IPS-20b (cell line): ENCODE measurements around the gene TCAF1.
"Not testable (repeated sequence)": the region's sequence is repeated elsewhere in the genome, so short reads cannot be mapped to it uniquely, and the experiment has no call there.

ENCODE experiments used
- H3K27ac ChIP-seq: one replicate; pipeline ENCODE4 v1.5.1; 2013; ENCODE audit warnings: low read length
- H3K27me3 ChIP-seq: 2 replicates; pipeline ENCODE4 v1.6.1; 2013; ENCODE audit warnings: mild to moderate bottlenecking, low read length, inconsistent platforms; ENCODE audit not compliant: insufficient read depth
- H3K36me3 ChIP-seq: 2 replicates; pipeline ENCODE4 v1.6.1; 2013; ENCODE audit warnings: low read depth, mild to moderate bottlenecking, inconsistent platforms, low read length, moderate library complexity; ENCODE audit not compliant: insufficient read depth
- H3K4me1 ChIP-seq: 2 replicates; pipeline ENCODE4 v1.6.1; 2013; ENCODE audit warnings: mild to moderate bottlenecking, control low read depth, inconsistent platforms, low read length, moderate library complexity; ENCODE audit not compliant: insufficient read depth
- H3K4me3 ChIP-seq: 2 replicates; pipeline ENCODE4 v1.5.1; 2013; ENCODE audit warnings: mild to moderate bottlenecking, low read length, inconsistent platforms
- H3K9ac ChIP-seq: 2 replicates; pipeline ENCODE4 v1.6.1; 2013; ENCODE audit warnings: low read depth, mild to moderate bottlenecking, inconsistent platforms, low read length, moderate library complexity
- H3K9me3 ChIP-seq: 2 replicates; pipeline ENCODE4 v1.6.1; 2013; ENCODE audit warnings: mild to moderate bottlenecking, low read depth, low read length, inconsistent platforms; ENCODE audit not compliant: insufficient read depth

TCAF1 gene

GRCh38 chr7:143882604-143883078 lies 19.3 kb downstream of the TCAF1 start:
- Histone ChIP-seq H3K4me3 (peak overlapping the region; percentile 76), H3K9ac (peak overlapping the region; percentile 71; the same call in 1 of the 2 replicates), H3K27ac (no peak overlapping the region)

DNA sequence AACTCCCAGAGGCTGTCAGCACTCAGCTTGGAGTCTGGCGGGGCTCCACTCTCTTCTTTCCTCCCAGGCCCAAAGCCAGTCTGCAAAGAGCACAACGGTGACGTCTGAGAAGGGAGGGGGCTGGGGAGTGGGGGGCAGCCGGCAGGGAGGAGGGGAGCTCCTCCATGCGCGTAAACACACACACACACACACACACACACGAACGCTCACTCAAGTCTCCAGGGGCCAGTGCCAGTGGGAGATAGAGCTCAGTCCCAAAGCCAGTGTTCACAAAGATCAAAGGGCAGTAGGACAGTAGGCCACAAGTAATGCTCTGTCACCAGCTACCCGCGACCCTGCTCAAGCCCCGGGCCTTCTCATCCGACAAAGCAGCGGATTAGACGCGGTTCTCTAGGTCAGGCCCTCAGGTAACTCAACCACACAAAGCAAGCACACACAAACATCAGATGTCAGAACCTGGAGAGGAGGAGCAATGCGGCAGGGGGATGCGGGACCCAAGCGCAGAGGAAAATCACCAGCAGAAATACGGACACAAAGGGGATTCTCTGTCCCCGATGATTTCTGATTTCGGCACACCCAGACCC lies 19.9 kb downstream of the TCAF1 start:
- H3K4me1 ChIP-seq: peaks cover 7% of the 10 kb centered on the region; the same call in 1 of the 2 replicates
- H3K9ac ChIP-seq: peak overlapping the region; percentile 71; the same call in 1 of the 2 replicates
- no peaks in the 10 kb centered on the region for H3K36me3 ChIP-seq
- no peaks in the 10 kb centered on the region for H3K9me3 ChIP-seq
- H3K27me3 ChIP-seq: peaks cover 10% of the 10 kb centered on the region; the same call in 1 of the 2 replicates
- H3K4me3 ChIP-seq: peak overlapping the region; percentile 76
- H3K27ac ChIP-seq: no peak overlapping the region

More at GRCh38 chr7:143882604-143883078, 19.3 kb downstream of the TCAF1 start:
- H3K9me3 ChIP-seq: no peaks in the 10 kb centered on the region
- H3K4me1 ChIP-seq: peaks cover 7% of the 10 kb centered on the region; the same call in 1 of the 2 replicates
- H3K36me3 ChIP-seq: no peaks in the 10 kb centered on the region
- H3K27me3 ChIP-seq: peaks cover 10% of the 10 kb centered on the region; the same call in 1 of the 2 replicates

- Histone ChIP-seq H3K27ac (no peak overlapping the region), H3K27me3 (peaks cover 3% of the 10 kb centered on the region; the same call in 1 of the 2 replicates), H3K4me1 (no peaks in the 10 kb centered on the region; the same call in 1 of the 2 replicates), H3K9me3 (no peaks in the 10 kb centered on the region), H3K9ac (no peak overlapping the region), H3K4me3 (no peak overlapping the region), H3K36me3 (peaks cover 15% of the 10 kb centered on the region)
Measured at GRCh38 chr7:143878884-143879283, 23.1 kb downstream of the TCAF1 start.

GRCh38 chr7:143877098-143877497 lies 24.9 kb downstream of the TCAF1 start:
- Histone ChIP-seq H3K27ac (no peak overlapping the region), H3K4me1 (no peaks in the 10 kb centered on the region; the same call in 1 of the 2 replicates), H3K9me3 (no peaks in the 10 kb centered on the region), H3K36me3 (peaks cover 15% of the 10 kb centered on the region), H3K4me3 (no peak overlapping the region), H3K27me3 (no peaks in the 10 kb centered on the region), H3K9ac (no peak overlapping the region)

DNA sequence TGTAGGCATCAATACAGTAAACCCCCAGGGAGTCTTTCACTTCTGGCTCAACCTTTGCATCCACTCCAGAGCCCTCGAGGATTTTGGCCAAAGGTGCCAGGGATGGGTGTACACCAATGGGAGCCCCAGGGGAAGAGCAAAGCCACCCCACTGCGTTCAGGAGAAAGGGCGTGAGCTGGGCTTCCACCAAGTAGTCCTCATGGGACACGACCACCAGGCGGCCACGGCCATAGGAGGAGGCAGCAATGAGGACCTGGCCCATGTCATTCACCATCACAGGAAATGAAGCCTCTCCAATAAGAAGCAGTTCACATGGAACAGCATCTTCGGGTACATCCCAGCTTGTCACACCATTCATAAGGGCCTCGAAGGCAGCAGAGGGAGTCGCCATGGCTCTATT lies 25.8 kb downstream of the TCAF1 start:
- H3K27me3 ChIP-seq: no peaks in the 10 kb centered on the region
- peaks cover 15% of the 10 kb centered on the region for H3K36me3 ChIP-seq
- H3K4me3 ChIP-seq: no peak overlapping the region
- no peaks in the 10 kb centered on the region for H3K9me3 ChIP-seq
- H3K9ac ChIP-seq: no peak overlapping the region
- H3K4me1 ChIP-seq: no peaks in the 10 kb centered on the region
- no peak overlapping the region for H3K27ac ChIP-seq

DNA sequence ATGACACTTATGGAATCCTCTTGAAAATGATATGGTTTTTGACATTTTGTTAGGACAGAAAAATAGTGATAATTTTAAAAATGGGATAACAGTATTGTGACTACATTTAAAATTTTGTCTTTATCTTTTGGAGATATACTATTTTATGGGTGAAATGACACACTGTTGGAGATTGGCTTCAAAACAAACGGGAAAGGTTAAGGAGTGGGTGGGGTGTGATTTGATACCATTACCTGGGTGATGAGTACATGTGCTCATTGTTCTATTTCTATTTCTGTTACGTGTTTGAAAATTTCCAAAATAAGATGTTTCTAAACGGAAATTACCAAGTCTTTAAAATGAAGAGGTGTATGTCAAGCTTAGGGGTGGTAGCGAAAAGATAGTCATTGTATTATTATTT lies 28.7 kb downstream of the TCAF1 start:
- not testable (repeated sequence) for H3K9me3 ChIP-seq, H3K27me3 ChIP-seq, H3K4me3 ChIP-seq, H3K9ac ChIP-seq, H3K27ac ChIP-seq, H3K4me1 ChIP-seq
- peaks cover 15% of the 10 kb centered on the region for H3K36me3 ChIP-seq

DNA sequence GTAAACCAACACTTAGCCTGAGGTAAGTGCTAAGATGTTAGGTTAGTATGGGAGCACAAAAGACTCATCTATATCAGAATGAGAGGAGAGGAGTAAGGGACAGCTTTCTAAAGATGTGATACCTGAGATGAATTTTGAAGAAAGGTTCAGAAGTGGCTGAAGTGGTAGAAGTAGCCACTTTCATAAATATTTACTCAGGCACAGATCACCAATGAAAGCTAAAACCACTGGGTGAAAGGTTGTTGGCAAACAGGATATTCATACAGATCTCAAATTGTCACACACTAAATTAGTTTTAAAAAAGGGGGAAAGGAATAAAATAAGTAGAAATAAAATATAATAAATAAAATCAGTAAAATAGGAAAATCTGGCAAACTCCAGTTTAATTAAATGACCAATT lies 30.4 kb downstream of the TCAF1 start:
- H3K27ac ChIP-seq, H3K4me1 ChIP-seq: not testable (repeated sequence)

GRCh38 chr7:143857994-143858393 lies 44.0 kb downstream of the TCAF1 start:
- not testable (repeated sequence) for H3K9ac ChIP-seq, H3K9me3 ChIP-seq

More for the DNA sequence above, 30.4 kb downstream of the TCAF1 start:
- not testable (repeated sequence) for H3K27me3 ChIP-seq, H3K9ac ChIP-seq, H3K4me3 ChIP-seq, H3K9me3 ChIP-seq
- peaks cover 15% of the 10 kb centered on the region for H3K36me3 ChIP-seq

DNA sequence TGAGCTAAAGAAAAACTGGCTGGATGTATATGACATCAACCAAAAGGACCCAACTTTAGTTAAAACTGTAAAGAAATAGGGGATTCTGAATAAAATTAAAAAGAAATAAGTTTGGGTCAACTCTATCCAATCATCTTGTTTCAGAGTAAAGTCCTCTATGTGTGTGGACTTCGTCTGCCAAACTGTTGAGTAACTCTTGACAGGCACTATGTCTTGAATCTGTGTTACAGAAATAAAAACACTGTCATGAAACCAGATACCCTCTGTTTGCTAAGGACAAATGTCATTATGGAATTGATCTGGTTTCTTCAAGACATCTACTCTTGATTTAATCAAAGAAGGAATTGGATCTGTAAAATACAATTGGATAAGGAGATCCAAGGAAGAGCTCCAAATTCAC lies 46.5 kb downstream of the TCAF1 start:
- H3K9me3 ChIP-seq, H3K36me3 ChIP-seq, H3K27ac ChIP-seq, H3K9ac ChIP-seq, H3K4me3 ChIP-seq, H3K27me3 ChIP-seq, H3K4me1 ChIP-seq: not testable (repeated sequence)

More at GRCh38 chr7:143857994-143858393, 44.0 kb downstream of the TCAF1 start:
- H3K36me3 ChIP-seq, H3K4me3 ChIP-seq, H3K27me3 ChIP-seq, H3K27ac ChIP-seq, H3K4me1 ChIP-seq: not testable (repeated sequence)

DNA sequence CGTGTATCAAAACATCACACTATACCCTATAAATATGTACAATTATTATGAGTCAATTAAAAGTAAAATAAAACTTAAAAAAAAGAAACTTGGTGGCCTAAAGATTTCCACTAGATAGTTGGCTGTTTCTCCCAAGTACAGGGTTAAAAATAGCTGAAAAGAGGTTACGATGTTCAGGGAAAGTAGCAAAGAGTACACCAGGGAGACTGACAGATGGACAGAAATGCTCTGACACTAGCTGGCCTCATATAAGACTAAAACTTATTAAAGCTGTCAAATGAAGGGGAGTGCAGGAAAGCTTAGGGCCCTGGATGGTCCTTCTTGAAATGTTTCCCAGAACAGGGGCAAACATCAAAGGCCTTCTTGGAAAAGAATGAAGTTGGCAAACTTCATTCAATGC lies 51.3 kb downstream of the TCAF1 start:
- no peaks in the 10 kb centered on the region; the same call in 1 of the 2 replicates for H3K9me3 ChIP-seq
- H3K4me3 ChIP-seq: no peak overlapping the region
- H3K27ac ChIP-seq: no peak overlapping the region
- H3K4me1 ChIP-seq: no peaks in the 10 kb centered on the region
- no peak overlapping the region for H3K9ac ChIP-seq
- H3K27me3 ChIP-seq: no peaks in the 10 kb centered on the region
- no peaks in the 10 kb centered on the region for H3K36me3 ChIP-seq

GRCh38 chr7:143849785-143850479 lies 52.0 kb downstream of the TCAF1 start:
- H3K27me3 ChIP-seq: no peaks in the 10 kb centered on the region
- no peak overlapping the region for H3K4me3 ChIP-seq
- H3K27ac ChIP-seq: no peak overlapping the region
- no peaks in the 10 kb centered on the region for H3K4me1 ChIP-seq
- H3K9ac ChIP-seq: no peak overlapping the region
- H3K36me3 ChIP-seq: no peaks in the 10 kb centered on the region
- H3K9me3 ChIP-seq: no peaks in the 10 kb centered on the region; the same call in 1 of the 2 replicates

DNA sequence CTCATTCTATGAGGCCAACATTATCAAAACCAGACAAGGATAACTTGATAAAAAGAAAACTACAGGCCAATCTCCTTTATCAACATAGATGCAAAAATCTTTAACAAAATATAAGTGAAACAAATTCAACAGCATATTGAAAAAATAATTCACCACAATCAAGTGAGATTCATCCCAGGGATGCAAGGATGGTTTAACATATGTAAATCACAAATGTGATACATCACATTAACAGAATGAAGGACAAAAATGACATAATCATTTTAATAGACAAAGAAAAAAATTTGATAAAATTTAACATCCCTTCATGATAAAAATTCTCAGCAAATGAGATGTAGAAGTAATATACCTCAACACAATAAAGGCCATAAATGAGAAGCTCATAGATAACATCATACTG lies 53.8 kb downstream of the TCAF1 start:
- Histone ChIP-seq H3K9ac (no peak overlapping the region), H3K27ac (no peak overlapping the region)

More for the DNA sequence above, 53.8 kb downstream of the TCAF1 start:
- H3K4me1 ChIP-seq: no peaks in the 10 kb centered on the region
- H3K36me3 ChIP-seq: no peaks in the 10 kb centered on the region
- H3K9me3 ChIP-seq: no peaks in the 10 kb centered on the region; the same call in 1 of the 2 replicates
- no peaks in the 10 kb centered on the region for H3K27me3 ChIP-seq
- H3K4me3 ChIP-seq: no peak overlapping the region
